Endothelial cell of umbilical vein (primary cell): Measurements from ENCODE around the gene LDLRAD2. TPM values are rescaled to one million over a fixed set of nuclear protein-coding genes. Genes with fewer than 3 reads are reported as not detected.

Experiments used
- BruUV-seq: library from RNA; stranded (reverse); fragments of 400-500 nt; replicated peaks from 2 replicates; lab custom pipeline; 2021; lab: Mats Ljungman, UMichigan
- CTCF ChIA-PET: fragments of 300-600, 350-600 bp; sonication (Branson Sonifier 250); formaldehyde crosslinking; loops from one replicate; lab custom pipeline; 2021; ENCODE audit warnings: antibody characterized with exemption, inconsistent platforms; lab: Charles Lee
- POLR2A ChIA-PET: fragments of 300-600, 350-600 bp; sonication (Branson Sonifier 250); formaldehyde crosslinking; loops from one replicate; lab custom pipeline; 2021; ENCODE audit warnings: antibody characterized with exemption, inconsistent platforms; lab: Charles Lee
- DNase-seq: peaks from one replicate; pipeline ENCODE4 v3.0.0-alpha.2; 2011; ENCODE audit warnings: low read depth, low spot score
- FAIRE-seq: peaks from 2 replicates; lab custom pipeline; 2011; peaks lifted over from hg19 to GRCh38; lab: Jason Lieb, UNC
- H2AFZ ChIP-seq: 2 replicates; pipeline ENCODE4 v1.6.0; 2012; ENCODE audit warnings: low read depth, low read length, control low read depth, inconsistent platforms
- H3K27ac ChIP-seq: 2 replicates; pipeline ENCODE4 v1.5.1; 2011; ENCODE audit warnings: low read depth, mild to moderate bottlenecking, control low read depth, low read length, moderate library complexity; ENCODE audit not compliant: insufficient read depth
- H3K27me3 ChIP-seq, 2 experiments: 2 replicates each; pipeline versions ENCODE4 v1.6.0 to v1.6.1; 2011; ENCODE audit warnings: low read length in 2 of 2, mixed read lengths in 1 of 2; ENCODE audit not compliant: control insufficient read depth in 2 of 2, insufficient read depth in 2 of 2
- H3K36me3 ChIP-seq, 2 experiments: 2 replicates in 1 of 2; 3 replicates in 1 of 2; pipeline ENCODE4 v1.5.1; 2011; ENCODE audit warnings: low read length in 2 of 2, mild to moderate bottlenecking in 1 of 2, moderate library complexity in 1 of 2; ENCODE audit not compliant: control insufficient read depth in 2 of 2, insufficient read depth in 2 of 2; ENCODE audit errors: extremely low read depth in 1 of 2
- H3K4me1 ChIP-seq: 3 replicates; pipeline ENCODE4 v1.5.1; 2011; ENCODE audit warnings: mild to moderate bottlenecking, low read length; ENCODE audit not compliant: control insufficient read depth, insufficient read depth; ENCODE audit errors: extremely low read depth
- H3K4me2 ChIP-seq: 2 replicates; pipeline ENCODE4 v1.6.1; 2011; ENCODE audit warnings: low read length, control low read depth, mixed read lengths; ENCODE audit not compliant: insufficient read depth
- H3K4me3 ChIP-seq, 3 experiments: fragments of 200-600 bp in 1 of 3; sonication (generic), shearing (Covaris generic) in 1 of 3; replicated peaks in 1 of 3; 2 replicates each; pipeline ENCODE4 v1.5.1; 2011 to 2016; ENCODE audit warnings: control low read depth in 3 of 3, low read length in 3 of 3, mild to moderate bottlenecking in 2 of 3, inconsistent platforms in 1 of 3, low read depth in 1 of 3, moderate library complexity in 1 of 3; ENCODE audit not compliant: insufficient read depth in 1 of 3
- H3K79me2 ChIP-seq: 2 replicates; pipeline ENCODE4 v1.6.0; 2012; ENCODE audit warnings: low read length, inconsistent platforms; ENCODE audit not compliant: control insufficient read depth, insufficient read depth
- H3K9ac ChIP-seq: replicated peaks from 2 replicates; pipeline ENCODE3; 2011; ENCODE audit warnings: low read length, control low read depth; ENCODE audit not compliant: insufficient read depth; ENCODE audit errors: extremely low read depth
- H3K9me1 ChIP-seq: replicated peaks from 3 replicates; pipeline ENCODE4 v1.6.0; 2011; ENCODE audit warnings: mild to moderate bottlenecking, low read length; ENCODE audit not compliant: control insufficient read depth, insufficient read depth; ENCODE audit errors: extremely low read depth
- H3K9me3 ChIP-seq: replicated peaks from 2 replicates; pipeline ENCODE4 v1.5.1; 2012; ENCODE audit warnings: low read length, inconsistent platforms; ENCODE audit not compliant: control insufficient read depth, insufficient read depth
- H4K20me1 ChIP-seq: replicated peaks from 2 replicates; pipeline ENCODE3; 2011; ENCODE audit warnings: mild to moderate bottlenecking, low read length; ENCODE audit not compliant: control insufficient read depth, insufficient read depth; ENCODE audit errors: extremely low read depth
- EZH2 ChIP-seq: IDR thresholded peaks from 2 replicates; pipeline ENCODE4 v1.6.1; 2012; ENCODE audit warnings: borderline replicate concordance, low read depth, mild to moderate bottlenecking, moderate library complexity, low read length, inconsistent platforms; ENCODE audit not compliant: severe bottlenecking
- FOS ChIP-seq: IDR thresholded peaks from 2 replicates; pipeline ENCODE4 v1.6.1; 2011; ENCODE audit warnings: mild to moderate bottlenecking, low read length, moderate library complexity, borderline replicate concordance; ENCODE audit not compliant: insufficient read depth
- GATA2 ChIP-seq: IDR thresholded peaks from 2 replicates; pipeline ENCODE4 v1.7.0; 2011; ENCODE audit warnings: low read depth, mild to moderate bottlenecking, moderate library complexity, mixed read lengths, low read length; ENCODE audit not compliant: insufficient read length, insufficient read depth
- JUN ChIP-seq: IDR thresholded peaks from 2 replicates; pipeline ENCODE4 v1.6.1; 2011; ENCODE audit warnings: borderline replicate concordance, low read depth; ENCODE audit not compliant: insufficient read length, insufficient read depth
- MYC ChIP-seq: IDR thresholded peaks from one replicate; pipeline ENCODE4 v1.6.1; 2011; ENCODE audit warnings: mild to moderate bottlenecking, low read depth, low read length
- POLR2A ChIP-seq: IDR thresholded peaks from 2 replicates; pipeline ENCODE4 v1.6.1; 2012; ENCODE audit warnings: low read depth, mild to moderate bottlenecking, control low read depth, low read length
- POLR2AphosphoS5 ChIP-seq: IDR thresholded peaks from 2 replicates; pipeline ENCODE4 v1.6.1; 2012; ENCODE audit warnings: low read depth, mild to moderate bottlenecking, control low read depth, low read length, moderate library complexity; ENCODE audit not compliant: insufficient read depth
- dilution Hi-C: fragments of 300-500 bp; cut with MboI; formaldehyde crosslinking; loops from one replicate; pipeline ENCODE4 v1.15.0; 2019; ENCODE audit warnings: low sequenced_read_pairs; ENCODE audit not compliant: extremely low pct_ligation_motif_present
- intact Hi-C: fragments of 100-400 bp; cut with micrococcal nuclease; formaldehyde crosslinking; loops from one replicate; pipeline ENCODE4 v1.10.0; 2022
- polyA plus RNA-seq, 4 experiments: library from polyadenylated mRNA; depleted of rRNA in 3 of 4; stranded (reverse) in 3 of 4; unstranded in 1 of 4; fragments of >200 nt; gene quantifications; 2 replicates each; pipeline versions ENCODE4 v1.2.1 to v1.2.3, GENCODE V29; 2011 to 2012; ENCODE audit warnings: missing spikeins in 1 of 4
- total RNA-seq: library from RNA; stranded (reverse); gene quantifications from 2 replicates; pipeline ENCODE4 v1.2.3, GENCODE V29; 2021
- TF ChIP-seq, protein P1 (sequence below): IDR thresholded peaks from 2 replicates; pipeline ENCODE4 v1.6.1; 2011; ENCODE audit not compliant: insufficient read depth, insufficient read length
- TF ChIP-seq, protein P2 (sequence below), 2 donors: IDR thresholded peaks; 1 replicate in 1 of 2; 2 replicates in 1 of 2; pipeline ENCODE4 v1.5.1; 2011; ENCODE audit warnings: low read length in 2 of 2, mild to moderate bottlenecking in 2 of 2, moderate library complexity in 2 of 2, control low read depth in 1 of 2, inconsistent platforms in 1 of 2, low read depth in 1 of 2; ENCODE audit not compliant: insufficient read depth in 1 of 2; ENCODE audit errors: extremely low read depth in 1 of 2

Gene LDLRAD2
- total and polyA plus RNA-seq, 2 donors (not counting 3 experiments of a cell fraction or from before 2014, with no cell fraction given), result 0.44 TPM; not detected in 1

DNA sequence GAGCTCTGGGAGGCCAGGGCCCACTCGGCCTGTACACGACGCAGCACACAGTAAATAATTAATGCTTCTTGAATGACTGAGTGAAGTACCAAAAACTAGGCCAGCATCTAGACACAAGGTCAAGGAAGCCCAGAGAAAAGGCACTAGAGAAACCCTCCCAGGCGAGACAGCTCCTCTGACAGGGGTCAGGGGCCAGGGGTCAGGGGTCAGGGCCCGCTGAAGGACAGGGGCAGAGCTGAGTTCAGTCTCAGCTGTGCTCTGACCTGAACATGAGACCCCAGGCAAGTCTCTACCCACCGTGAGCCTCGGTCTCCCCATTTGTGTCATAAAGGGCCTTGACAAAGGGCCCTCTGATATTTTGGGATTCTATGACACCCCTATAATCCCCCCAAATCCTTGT, 56.4 kb downstream of the LDLRAD2 start:
- H3K9ac ChIP-seq, result no peak overlapping the region
- H4K20me1 ChIP-seq, result peaks cover 3% of the 10 kb centered on the region
- intact Hi-C loops (no loop called here), dilution Hi-C loops (no loop called here)
- no peak overlapping the region for H3K4me3 ChIP-seq
- H3K36me3 ChIP-seq, result peaks cover 66 to 86% of the 10 kb centered on the region in 2 experiments
- POLR2A ChIA-PET, result no interaction called here
- TF ChIP-seq MYC, result no peak
- TF ChIP-seq POLR2AphosphoS5, result no peak
- peak; percentile 18 for TF ChIP-seq POLR2A
- no peak for TF ChIP-seq FOS
- TF ChIP-seq EZH2, result no peak
- H3K27ac ChIP-seq, result no peak overlapping the region
- no peak overlapping the region for H3K4me2 ChIP-seq
- no peak overlapping the region for H2AFZ ChIP-seq
- BruUV-seq, result no TSS peak
- H3K4me1 ChIP-seq, result peaks cover 10% of the 10 kb centered on the region
- H3K9me3 ChIP-seq, result no peaks in the 10 kb centered on the region
- no peaks in the 10 kb centered on the region for H3K27me3 ChIP-seq
- peaks cover 61% of the 10 kb centered on the region for H3K79me2 ChIP-seq
- DNase-seq (no peak), FAIRE-seq (no peak)
- CTCF ChIA-PET, result no interaction called here
- H3K9me1 ChIP-seq, result no peaks in the 10 kb centered on the region

DNA sequence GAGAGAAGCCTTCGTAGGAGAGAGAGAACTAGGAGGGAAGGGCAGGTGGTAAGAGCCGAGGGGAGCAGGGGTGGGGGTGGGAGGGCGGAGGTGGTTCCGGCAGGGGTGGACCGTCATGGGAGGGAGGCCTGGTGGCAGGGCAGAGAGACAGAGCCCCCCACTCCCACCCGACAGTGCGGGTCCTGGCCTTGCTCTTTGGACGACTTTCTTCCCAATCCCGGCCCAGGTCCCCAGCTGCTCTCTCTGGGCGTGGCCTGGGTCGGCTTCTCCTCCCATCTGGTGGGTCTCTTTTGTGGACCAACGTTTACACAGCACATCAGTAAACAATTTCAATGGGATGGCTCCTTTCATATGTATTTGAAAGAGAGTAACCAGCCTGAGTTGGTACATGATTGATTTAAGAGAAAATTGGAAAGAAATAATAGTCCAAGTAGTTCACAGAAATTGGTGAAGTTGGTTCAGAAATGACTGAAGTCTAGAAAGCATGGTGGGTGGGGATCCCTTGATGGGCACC, 56.9 kb downstream of the LDLRAD2 start:
- H3K4me2 ChIP-seq, result no peak overlapping the region
- H3K27ac ChIP-seq, result no peak overlapping the region
- peaks cover 3% of the 10 kb centered on the region for H4K20me1 ChIP-seq
- no peak for TF ChIP-seq JUN
- TF ChIP-seq, protein P1, sequence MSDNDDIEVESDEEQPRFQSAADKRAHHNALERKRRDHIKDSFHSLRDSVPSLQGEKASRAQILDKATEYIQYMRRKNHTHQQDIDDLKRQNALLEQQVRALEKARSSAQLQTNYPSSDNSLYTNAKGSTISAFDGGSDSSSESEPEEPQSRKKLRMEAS, result no peak
- no peak for TF ChIP-seq MYC
- TF ChIP-seq POLR2A, result no peak
- TF ChIP-seq GATA2, result no peak
- TF ChIP-seq, protein P2, sequence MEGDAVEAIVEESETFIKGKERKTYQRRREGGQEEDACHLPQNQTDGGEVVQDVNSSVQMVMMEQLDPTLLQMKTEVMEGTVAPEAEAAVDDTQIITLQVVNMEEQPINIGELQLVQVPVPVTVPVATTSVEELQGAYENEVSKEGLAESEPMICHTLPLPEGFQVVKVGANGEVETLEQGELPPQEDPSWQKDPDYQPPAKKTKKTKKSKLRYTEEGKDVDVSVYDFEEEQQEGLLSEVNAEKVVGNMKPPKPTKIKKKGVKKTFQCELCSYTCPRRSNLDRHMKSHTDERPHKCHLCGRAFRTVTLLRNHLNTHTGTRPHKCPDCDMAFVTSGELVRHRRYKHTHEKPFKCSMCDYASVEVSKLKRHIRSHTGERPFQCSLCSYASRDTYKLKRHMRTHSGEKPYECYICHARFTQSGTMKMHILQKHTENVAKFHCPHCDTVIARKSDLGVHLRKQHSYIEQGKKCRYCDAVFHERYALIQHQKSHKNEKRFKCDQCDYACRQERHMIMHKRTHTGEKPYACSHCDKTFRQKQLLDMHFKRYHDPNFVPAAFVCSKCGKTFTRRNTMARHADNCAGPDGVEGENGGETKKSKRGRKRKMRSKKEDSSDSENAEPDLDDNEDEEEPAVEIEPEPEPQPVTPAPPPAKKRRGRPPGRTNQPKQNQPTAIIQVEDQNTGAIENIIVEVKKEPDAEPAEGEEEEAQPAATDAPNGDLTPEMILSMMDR (IDR thresholded peaks at IDR 0.05; ENCODE audit: extremely low read depth in 1 of 2, insufficient read depth in 1 of 2, low read depth in 1 of 2, low read length in 2 of 2), result no peak
- no peak for TF ChIP-seq POLR2AphosphoS5
- TF ChIP-seq FOS, result no peak
- TF ChIP-seq EZH2, result no peak
- H3K9me1 ChIP-seq, result no peaks in the 10 kb centered on the region
- H3K9ac ChIP-seq, result no peak overlapping the region
- peaks cover 10% of the 10 kb centered on the region for H3K4me1 ChIP-seq
- no peaks in the 10 kb centered on the region for H3K27me3 ChIP-seq
- DNase-seq (no peak), FAIRE-seq (no peak)
- CTCF ChIA-PET, result no interaction called here
- H3K79me2 ChIP-seq, result peaks cover 64% of the 10 kb centered on the region
- dilution Hi-C loops (no loop called here), intact Hi-C loops (no loop called here)
- H3K4me3 ChIP-seq, result no peak overlapping the region
- POLR2A ChIA-PET, result no interaction called here
- H3K9me3 ChIP-seq, result no peaks in the 10 kb centered on the region
- peaks cover 72 to 89% of the 10 kb centered on the region in 2 experiments for H3K36me3 ChIP-seq
- no peak overlapping the region for H2AFZ ChIP-seq
- no TSS peak for BruUV-seq
